ENCODE measurements around the gene CFAP61.

CFAP61 gene

DNA sequence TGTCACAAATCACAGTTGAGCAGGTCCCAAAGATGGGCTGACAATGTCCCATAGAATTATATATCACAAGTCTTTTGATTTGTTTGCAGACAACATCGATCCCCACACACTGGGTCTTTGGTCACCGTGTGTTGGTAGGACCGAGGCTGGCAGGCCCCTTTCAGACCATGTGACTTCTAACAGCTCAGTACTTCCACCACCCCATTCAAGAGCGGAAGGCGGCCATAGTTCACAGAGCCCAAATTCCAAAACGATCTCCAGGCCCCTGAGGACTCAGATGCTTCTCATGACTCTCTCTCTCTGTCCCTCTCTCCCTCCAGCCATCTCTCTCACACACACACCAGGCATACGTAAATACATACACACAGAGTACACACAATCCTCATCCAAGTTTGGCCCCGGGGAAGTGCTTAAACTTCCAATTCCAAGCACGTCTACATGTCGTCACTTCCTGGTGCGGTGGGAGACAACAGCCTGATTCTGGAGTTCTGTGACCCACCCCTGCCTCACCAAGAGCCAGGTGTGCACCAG lies 159.7 kb downstream of the CFAP61 start:
- Histone ChIP-seq H3K9ac (no peak overlapping the region), H3K36me3 (ENCODE audit: insufficient read depth) (no peaks in the 10 kb centered on the region), H3K4me1 (ENCODE audit: low read depth, poor library complexity, severe bottlenecking) (peaks cover 54% of the 10 kb centered on the region), H3K4me2 (no peak overlapping the region; the same call in 1 of the 2 replicates), H3K27me3 (ENCODE audit: insufficient read depth, low read depth) (no peaks in the 10 kb centered on the region), H3K79me2 (ENCODE audit: insufficient read depth, low read depth) (no peaks in the 10 kb centered on the region), H3K27ac (peak overlapping the region; percentile 87; the same call in 1 of the 2 replicates), H2AFZ (ENCODE audit: low read depth) (no peak overlapping the region), H4K20me1 (ENCODE audit: insufficient read depth) (no peaks in the 10 kb centered on the region), H3K4me3 (IDR thresholded peaks at IDR 0.05; ENCODE audit: insufficient read depth, low read depth, low read length) (no peak overlapping the region)
- TF ChIP-seq, protein P1, sequence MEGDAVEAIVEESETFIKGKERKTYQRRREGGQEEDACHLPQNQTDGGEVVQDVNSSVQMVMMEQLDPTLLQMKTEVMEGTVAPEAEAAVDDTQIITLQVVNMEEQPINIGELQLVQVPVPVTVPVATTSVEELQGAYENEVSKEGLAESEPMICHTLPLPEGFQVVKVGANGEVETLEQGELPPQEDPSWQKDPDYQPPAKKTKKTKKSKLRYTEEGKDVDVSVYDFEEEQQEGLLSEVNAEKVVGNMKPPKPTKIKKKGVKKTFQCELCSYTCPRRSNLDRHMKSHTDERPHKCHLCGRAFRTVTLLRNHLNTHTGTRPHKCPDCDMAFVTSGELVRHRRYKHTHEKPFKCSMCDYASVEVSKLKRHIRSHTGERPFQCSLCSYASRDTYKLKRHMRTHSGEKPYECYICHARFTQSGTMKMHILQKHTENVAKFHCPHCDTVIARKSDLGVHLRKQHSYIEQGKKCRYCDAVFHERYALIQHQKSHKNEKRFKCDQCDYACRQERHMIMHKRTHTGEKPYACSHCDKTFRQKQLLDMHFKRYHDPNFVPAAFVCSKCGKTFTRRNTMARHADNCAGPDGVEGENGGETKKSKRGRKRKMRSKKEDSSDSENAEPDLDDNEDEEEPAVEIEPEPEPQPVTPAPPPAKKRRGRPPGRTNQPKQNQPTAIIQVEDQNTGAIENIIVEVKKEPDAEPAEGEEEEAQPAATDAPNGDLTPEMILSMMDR (conservative IDR thresholded peaks at IDR 0.05; ENCODE audit: low read depth, low read length): no peak

DNA sequence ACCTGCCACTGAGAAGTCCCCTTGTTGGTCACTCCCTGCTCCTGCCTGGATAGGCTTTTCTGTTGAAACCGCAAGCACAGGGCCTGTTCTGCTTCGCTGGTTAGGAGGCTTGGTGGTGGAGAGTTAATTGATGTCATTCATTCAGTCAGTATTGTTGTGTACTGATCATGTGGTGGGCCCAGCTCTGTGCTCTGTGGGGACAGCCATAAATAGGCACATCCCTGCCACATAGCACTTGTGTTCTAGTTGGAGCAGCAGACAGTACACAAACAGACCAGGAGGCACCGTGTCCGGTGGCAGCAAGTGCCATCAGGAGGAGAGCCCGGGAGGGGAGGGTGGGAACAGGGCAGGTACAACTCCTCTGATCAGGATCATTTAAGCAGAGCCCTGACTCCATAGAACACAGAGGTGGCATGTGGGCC lies 160.4 kb downstream of the CFAP61 start:
- TF ChIP-seq, protein P1 (conservative IDR thresholded peaks at IDR 0.05; ENCODE audit: low read depth, low read length): no peak
- no peaks in the 10 kb centered on the region for H3K36me3 ChIP-seq (ENCODE audit: insufficient read depth)
- no peak overlapping the region for H2AFZ ChIP-seq (ENCODE audit: low read depth)
- H4K20me1 ChIP-seq (ENCODE audit: insufficient read depth): no peaks in the 10 kb centered on the region
- no peak overlapping the region for H3K9ac ChIP-seq
- H3K4me1 ChIP-seq (ENCODE audit: low read depth, poor library complexity, severe bottlenecking): peaks cover 47% of the 10 kb centered on the region
- H3K27ac ChIP-seq: no peak overlapping the region
- no peak overlapping the region for H3K4me3 ChIP-seq (IDR thresholded peaks at IDR 0.05; ENCODE audit: insufficient read depth, low read depth, low read length)
- no peak overlapping the region for H3K4me2 ChIP-seq
- no peaks in the 10 kb centered on the region for H3K79me2 ChIP-seq (ENCODE audit: insufficient read depth, low read depth)
- H3K27me3 ChIP-seq (ENCODE audit: insufficient read depth, low read depth): no peaks in the 10 kb centered on the region

DNA sequence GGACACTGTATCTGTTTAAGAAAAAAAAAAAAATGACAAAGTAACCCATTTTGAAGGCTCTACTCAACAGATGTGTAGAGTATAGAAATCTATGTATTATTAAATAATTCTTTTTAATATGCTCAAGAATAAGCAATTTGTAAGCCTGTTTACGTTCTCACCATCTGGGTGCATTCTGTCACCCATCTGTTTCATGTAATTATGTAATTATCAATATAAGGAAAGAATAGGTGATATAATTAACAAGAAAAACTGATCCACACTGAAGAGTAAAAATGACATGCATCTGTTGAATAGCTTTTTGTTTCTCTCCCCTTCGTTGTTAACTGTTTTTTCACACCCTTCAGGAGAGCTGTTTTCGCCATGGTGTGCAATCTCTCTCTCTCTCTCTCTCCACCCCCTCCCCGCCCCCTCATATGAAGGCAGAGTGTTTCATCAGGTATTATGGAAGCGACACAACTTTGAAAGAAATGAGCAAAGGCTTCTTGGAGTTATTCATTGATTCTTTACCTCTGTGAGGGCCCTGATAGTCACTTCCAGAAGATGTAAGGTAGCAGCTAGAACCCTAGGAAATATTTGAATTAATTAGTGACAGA lies 161.3 kb downstream of the CFAP61 start:
- Histone ChIP-seq H3K4me2 (no peak overlapping the region), H3K36me3 (ENCODE audit: insufficient read depth) (no peaks in the 10 kb centered on the region), H3K79me2 (ENCODE audit: insufficient read depth, low read depth) (no peaks in the 10 kb centered on the region), H3K27ac (no peak overlapping the region), H4K20me1 (ENCODE audit: insufficient read depth) (no peaks in the 10 kb centered on the region), H2AFZ (ENCODE audit: low read depth) (no peak overlapping the region), H3K27me3 (ENCODE audit: insufficient read depth, low read depth) (no peaks in the 10 kb centered on the region), H3K9ac (no peak overlapping the region), H3K4me1 (ENCODE audit: low read depth, poor library complexity, severe bottlenecking) (peaks cover 38% of the 10 kb centered on the region), H3K4me3 (IDR thresholded peaks at IDR 0.05; ENCODE audit: insufficient read depth, low read depth, low read length) (no peak overlapping the region)
- TF ChIP-seq, protein P1 (conservative IDR thresholded peaks at IDR 0.05; ENCODE audit: low read depth, low read length): no peak

DNA sequence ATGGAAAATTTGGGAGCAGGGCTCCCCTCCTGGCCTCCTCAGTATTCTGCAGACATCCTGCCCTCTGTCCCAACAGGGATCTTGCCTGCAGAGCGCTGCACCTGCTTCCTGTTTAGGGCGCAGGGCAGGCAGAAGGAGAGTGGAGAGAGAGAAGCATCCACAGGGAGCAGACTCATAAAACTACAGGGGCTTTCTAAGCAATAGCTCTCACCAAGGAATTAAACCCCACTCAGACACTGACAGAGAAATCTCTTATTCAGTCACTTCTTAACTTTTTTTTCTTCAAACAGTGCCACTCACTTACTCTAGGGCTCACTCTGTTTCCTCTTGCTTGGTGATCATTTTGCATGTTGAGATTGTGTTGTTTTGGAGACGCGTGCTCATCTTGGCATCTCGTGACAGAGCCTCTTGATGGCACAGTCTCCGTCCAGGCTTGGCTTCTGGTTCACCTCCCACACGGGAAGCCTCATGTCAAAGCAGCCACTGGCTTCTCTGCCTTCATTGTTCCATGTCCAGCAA lies 162.5 kb downstream of the CFAP61 start:
- H3K27ac ChIP-seq: no peak overlapping the region
- H3K4me3 ChIP-seq (IDR thresholded peaks at IDR 0.05; ENCODE audit: insufficient read depth, low read depth, low read length): no peak overlapping the region
- H3K79me2 ChIP-seq (ENCODE audit: insufficient read depth, low read depth): no peaks in the 10 kb centered on the region
- no peaks in the 10 kb centered on the region for H3K27me3 ChIP-seq (ENCODE audit: insufficient read depth, low read depth)
- no peaks in the 10 kb centered on the region for H3K36me3 ChIP-seq (ENCODE audit: insufficient read depth)
- H4K20me1 ChIP-seq (ENCODE audit: insufficient read depth): no peaks in the 10 kb centered on the region
- no peak overlapping the region for H3K9ac ChIP-seq
- TF ChIP-seq, protein P1 (conservative IDR thresholded peaks at IDR 0.05; ENCODE audit: low read depth, low read length): no peak
- no peak overlapping the region for H3K4me2 ChIP-seq
- H3K4me1 ChIP-seq (ENCODE audit: low read depth, poor library complexity, severe bottlenecking): peaks cover 31% of the 10 kb centered on the region
- no peak overlapping the region for H2AFZ ChIP-seq (ENCODE audit: low read depth)

Measured in KMS-11 (cell line).